HG03097 (cell line): ENCODE results near the gene ACSS1.

Experiments
- ATAC-seq: cut with Tn5 transposase; IDR thresholded peaks from one replicate; pipeline ENCODE4 v1.9.1; 2021; ENCODE audit not compliant: unreplicated experiment, low FRiP score

Gene ACSS1

DNA sequence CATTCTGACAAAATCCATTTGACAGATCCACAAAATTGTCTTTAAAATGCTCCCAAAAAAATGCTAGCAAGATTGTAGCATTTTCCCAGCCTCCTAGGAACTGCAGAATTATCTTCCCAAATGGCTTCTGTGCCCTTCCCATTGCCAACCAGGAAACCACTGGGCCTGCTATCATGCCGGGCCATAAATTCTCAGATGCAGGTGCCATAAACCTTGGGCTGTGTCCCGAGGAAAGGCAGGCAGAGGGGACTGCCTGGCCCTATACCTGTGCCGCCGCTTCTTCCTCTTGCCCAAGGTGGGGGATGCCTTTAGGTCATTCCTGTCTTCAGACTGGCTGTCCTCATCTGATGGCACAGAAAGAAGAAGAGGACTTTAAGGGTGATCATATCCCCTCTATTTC is 21.2 kb upstream of the ACSS1 start:
- no peak for ATAC-seq

DNA sequence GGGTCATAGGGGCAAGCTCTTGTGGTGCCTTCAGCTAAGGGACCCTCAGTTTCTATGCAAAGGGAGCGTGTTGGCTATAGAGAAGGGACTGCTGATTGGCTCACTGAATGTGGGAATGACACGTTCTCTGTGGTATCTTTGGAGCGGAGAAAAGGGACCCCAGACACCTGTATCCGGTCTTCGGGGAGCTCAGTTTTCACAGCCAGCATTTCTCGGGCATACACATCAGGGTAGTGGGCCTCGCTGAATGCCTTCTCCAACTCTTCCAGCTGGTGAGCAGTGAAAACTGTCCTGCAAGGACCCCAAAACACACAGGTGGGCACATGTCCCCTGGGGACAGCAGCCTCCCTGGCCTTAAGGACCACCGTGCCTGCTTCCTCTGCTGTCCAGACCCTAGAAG is 20.7 kb upstream of the ACSS1 start:
- no peak for ATAC-seq

- ATAC-seq, result no peak
These were observed 19.8 kb upstream of the ACSS1 start for GRCh38 chr20:25077610-25078169.

DNA sequence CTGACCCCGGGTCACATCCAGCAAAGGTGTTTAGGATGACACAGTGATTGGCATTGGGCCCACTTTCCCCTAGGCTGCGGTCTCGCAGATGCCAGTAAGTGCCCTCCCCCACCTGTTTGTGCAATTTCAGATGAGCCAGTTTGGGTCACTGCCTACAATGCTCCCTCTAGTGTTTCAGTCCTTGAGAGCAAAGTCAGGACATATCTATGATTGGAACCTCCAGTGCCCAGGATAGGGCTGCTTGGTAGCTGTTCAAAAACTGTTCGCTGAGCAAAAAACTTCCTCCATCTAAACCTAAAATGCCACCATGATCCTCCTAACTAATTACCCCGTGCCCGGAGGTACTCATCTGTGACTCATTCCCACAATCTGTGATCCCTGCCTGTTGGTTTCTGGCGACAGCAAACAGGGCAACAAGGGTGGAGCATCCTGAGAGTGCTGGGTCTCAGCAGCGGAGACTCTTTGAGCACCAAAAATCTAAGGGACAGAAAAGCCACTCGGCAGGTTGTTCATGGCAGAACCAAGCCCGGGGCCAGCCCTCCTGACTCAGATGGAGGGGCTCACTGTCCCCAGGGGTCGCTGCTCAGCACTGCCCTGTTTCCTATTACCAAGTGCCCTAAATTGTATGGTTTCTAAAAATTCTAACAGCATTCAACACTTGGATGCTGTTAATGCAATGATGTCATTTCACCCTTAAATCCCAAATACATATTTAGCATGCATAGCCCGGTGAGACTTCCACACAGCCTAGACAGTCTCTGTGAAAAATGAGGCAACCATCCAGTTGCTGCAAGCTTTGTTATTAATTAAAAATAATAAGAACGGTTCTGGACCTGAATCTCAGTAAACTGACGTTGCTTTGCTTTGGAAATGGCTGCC is 19.0 kb upstream of the ACSS1 start:
- no peak for ATAC-seq

GRCh38 chr20:25076201-25076600 is 18.3 kb upstream of the ACSS1 start:
- ATAC-seq, result no peak

- no peak for ATAC-seq
These were observed 15.6 kb upstream of the ACSS1 start for GRCh38 chr20:25073544-25073943.

DNA sequence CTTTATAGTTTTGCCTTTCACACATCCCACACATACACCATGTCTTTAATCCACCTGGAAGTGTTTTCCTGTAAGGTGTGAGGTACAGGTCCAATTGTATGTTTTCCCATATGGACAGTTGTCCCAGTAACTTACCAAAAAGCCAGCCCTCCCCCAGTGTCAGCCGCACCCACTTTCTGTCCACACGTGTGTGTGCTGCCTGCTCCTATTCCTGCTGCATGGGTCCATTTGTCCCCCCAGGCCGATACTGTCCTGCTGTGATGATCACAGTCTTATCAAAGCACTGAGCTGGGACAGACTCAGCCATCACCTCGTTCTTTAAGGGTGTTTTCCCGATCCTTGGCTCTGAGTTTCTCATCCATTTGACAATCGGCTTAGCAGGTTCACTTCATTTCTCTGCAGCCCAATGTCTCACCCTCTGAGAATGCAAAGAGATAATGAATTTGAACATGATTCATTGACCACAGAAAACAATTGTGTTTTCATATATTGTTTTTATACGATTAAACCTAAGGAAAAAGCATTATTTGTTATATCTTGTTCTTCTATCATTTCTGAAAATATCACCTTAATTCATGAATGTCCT is 14.4 kb upstream of the ACSS1 start:
- ATAC-seq, result no peak

DNA sequence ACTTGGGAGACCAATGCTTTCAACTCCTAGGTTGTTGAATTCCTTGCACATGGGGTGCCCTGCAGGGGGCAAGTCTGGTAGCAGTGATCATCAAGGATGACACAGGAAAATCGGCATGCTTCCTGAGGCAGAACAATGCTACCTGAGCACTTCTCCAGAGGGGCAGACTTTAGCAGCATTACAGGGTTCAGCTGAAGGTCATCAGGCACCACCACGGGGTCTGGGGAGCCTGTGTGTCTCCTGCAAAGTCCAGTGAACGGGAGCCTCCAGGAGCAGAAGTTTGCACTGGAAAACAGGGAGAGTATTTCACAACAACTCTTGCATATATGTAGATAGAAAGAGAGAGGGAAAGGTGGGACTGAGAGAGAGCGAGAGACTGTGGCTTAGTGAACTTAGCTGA is 13.8 kb upstream of the ACSS1 start:
- ATAC-seq, result no peak

DNA sequence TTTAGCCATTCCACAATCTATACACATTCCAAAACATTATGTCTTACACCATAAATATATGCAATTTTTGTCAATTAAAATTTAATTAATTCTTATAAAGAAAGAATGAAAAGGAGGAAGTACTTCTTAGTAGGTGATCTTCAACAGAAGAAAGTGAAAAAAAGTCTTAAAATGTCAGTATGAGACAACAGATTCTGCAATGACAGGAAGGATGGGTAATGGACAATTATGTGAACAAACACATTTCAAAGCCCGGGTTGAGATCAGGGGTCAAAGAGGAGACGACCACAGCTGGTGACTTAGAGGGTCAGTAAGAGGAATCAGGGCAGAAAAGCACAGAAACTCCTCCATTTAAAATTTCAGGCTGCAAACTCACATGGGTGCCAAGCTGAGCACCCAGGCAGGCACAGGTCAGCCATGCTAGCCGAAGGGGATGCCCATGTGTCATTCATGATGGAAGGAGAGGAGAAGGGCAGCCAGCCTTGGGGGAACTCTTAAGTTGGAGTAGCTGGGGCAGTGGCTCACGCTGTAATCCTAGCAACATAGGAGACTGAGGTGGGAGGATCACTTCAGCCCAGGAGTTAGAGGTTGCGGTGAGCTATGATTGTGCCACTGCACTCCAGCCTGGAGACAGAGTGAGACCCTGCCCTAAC is 13.0 kb upstream of the ACSS1 start:
- no peak for ATAC-seq

DNA sequence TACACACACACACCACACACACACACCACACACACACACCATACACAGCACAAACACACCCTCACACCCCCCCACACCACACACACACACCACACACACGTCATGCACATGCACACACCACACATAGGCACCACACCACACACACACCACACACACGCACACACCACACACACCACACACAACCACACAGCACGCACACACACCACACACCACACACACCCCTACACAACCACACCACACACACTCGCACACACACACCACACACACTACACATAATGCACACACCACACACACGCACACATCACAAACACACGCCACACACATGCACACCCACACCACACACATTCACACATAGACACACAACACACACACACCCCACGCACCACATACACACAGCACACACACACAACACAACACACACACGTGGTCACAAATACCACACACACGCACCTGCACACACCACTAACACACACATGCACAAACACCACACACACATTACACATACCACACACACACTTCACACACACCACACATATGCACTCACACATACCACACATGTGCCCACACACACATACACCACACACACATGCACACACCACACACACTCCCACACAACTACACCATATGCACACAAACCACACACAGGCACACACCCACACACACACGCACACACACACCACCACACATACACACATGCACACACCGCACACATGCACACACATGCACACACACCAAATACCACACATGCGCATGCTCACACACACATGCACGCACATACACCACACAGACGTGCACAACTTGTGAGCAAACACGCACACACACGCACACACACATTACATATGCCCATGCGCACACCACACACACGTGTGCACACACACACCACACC is 9.4 kb upstream of the ACSS1 start:
- no peak for ATAC-seq

- ATAC-seq, result no peak
These were observed 8.4 kb upstream of the ACSS1 start for GRCh38 chr20:25066386-25066785.

DNA sequence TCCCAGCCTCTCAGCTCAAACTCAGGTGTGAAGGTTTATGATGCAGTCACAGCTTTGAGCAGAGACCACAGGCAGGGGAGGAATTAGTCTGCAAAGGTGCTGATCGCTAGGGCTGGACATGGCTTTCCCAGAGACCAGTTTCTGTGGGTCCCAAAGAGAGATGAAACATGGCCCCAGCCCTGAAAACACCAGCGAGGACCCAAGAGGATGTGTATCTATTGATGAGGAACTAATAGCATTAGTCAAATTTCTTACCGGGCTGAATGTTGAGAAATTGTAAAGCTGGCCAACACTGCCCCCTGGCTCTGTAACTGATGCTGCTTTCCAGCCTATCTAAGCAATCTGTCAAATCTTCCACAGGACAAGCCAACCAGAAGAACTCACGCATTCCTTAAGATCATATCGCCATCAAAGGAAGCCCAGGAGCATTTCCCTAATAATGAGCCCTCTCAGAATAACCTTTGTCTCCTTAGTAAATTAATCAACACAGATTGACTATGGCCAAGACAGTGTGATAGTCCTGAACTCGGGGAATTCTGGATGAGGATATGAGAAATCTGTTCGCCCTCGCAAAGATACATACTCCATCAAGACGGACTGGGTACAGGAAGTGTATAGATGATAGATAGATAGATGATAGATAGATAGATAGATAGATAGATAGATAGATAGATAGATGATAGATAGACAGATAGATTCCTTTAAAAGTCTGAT is 7.8 kb upstream of the ACSS1 start:
- no peak for ATAC-seq

- ATAC-seq, result no peak
These were observed 7.2 kb upstream of the ACSS1 start for GRCh38 chr20:25065072-25065624.

DNA sequence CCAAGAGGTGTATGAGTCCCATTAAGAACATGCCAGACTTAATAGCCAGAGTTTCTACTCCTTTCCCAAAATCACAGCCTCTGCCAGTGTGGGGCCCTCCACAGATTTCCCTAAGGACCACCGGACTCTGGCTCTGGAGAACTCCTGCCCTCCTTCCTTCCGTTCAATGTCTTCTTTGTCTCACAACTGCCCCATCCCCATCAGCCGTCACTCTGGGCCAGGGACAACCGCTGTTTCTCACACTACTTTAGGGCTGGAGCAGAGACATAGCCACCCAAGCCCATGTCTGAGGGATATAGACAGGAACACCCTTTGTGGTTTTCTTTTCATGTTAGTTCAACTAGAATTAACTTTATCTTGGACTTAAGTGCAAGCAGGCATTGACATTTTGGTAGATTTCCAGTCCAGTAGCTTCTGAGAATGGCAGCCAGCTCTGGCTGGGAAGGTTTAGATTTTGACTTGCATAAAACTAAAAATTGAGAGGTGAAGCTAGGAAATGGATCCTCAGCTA is 6.7 kb upstream of the ACSS1 start:
- ATAC-seq, result no peak

DNA sequence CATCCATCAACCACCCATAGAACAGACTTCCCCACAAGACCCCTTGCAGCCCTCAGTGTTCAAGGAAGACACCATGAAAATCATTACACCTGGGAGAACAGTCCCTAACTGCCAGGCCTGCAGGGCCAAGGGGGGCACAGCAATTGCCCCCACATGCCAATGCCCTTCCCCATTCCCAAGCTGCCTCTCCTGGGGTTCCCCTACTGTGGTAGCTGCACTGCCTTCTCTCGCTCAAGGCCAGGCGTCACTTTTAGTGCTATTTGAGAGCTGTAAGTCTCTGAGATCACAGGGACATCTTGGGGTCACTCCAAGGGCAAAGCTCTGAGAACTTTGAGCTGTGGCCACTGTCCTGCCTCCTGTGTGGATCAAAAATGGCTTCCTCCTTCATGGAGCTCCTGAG is 6.0 kb upstream of the ACSS1 start:
- ATAC-seq, result no peak

DNA sequence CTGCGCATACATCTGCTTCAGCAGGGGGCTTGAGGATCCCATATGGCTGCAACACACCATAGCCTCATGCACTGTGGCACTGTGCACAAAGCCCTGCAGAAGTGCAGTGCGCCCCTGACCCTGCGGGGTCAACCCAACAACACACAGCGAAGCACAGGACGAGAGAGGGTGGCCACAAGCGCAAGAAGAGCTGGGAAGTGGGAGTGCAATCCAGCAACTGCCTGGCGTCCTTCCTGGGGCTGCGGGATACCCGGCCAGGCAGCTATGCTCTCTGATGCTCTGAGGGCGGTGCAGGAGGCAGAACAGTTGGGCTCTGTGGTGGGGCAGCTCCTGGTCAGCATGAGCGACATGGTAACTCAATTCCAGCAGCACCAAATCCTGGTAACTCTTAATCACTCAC is 5.6 kb upstream of the ACSS1 start:
- ATAC-seq, result no peak

DNA sequence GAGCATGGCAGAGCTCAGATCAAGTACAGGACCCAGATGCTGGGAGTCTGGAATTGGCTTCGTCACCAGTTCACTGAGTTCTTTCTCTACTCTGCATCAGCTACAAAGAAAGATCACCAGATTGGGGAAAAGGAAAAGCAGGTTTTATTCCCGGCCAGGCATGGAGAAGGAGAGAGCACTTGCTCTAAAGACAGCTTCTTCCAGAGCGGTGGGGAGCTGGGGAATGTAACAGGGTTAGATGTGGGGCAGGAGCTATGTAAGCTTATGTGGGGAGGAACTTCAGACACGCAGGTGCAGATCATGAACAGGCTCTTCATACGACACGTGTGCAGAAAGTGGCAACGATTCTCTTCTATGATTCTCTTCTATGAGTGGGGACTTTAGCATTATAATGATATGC is 4.9 kb upstream of the ACSS1 start:
- no peak for ATAC-seq

GRCh38 chr20:25061821-25062530 is 4.0 kb upstream of the ACSS1 start:
- ATAC-seq, result no peak
